Neural cell (in vitro differentiated cells): ENCODE data around the gene PCYT2. TPM values are rescaled to one million over a fixed set of nuclear protein-coding genes. Genes with fewer than 3 reads are reported as not detected.

Experiments
- H2AFZ ChIP-seq: fragments of 200-600, 300-800 bp; sonication (generic), shearing (Covaris generic); 2 replicates; pipeline ENCODE4 v1.6.0; 2014; ENCODE audit warnings: low read depth, mild to moderate bottlenecking, antibody characterized with exemption, low read length, moderate library complexity
- H3F3A ChIP-seq: fragments of 200-600 bp; shearing (Covaris generic); 2 replicates; pipeline ENCODE4 v1.6.1; 2016; ENCODE audit warnings: mild to moderate bottlenecking, moderate library complexity, mixed read lengths, antibody characterized with exemption, low read length; ENCODE audit not compliant: insufficient read depth, poor library complexity, severe bottlenecking
- H3K27ac ChIP-seq: fragments of 200-600, 300-800 bp; sonication (generic), shearing (Covaris generic); 2 replicates; pipeline ENCODE4 v1.5.1; 2014; ENCODE audit warnings: mild to moderate bottlenecking, low read length, moderate library complexity
- H3K27me3 ChIP-seq: fragments of 300-800, 200-600 bp; sonication (generic), shearing (Covaris generic); 2 replicates; pipeline ENCODE4 v1.6.0; 2014; ENCODE audit warnings: mild to moderate bottlenecking, low read depth, low read length, moderate library complexity; ENCODE audit not compliant: insufficient read depth
- H3K36me3 ChIP-seq: fragments of 300-800, 200-600 bp; sonication (generic), shearing (Covaris generic); 2 replicates; pipeline ENCODE4 v1.5.1; 2014; ENCODE audit warnings: mild to moderate bottlenecking, antibody characterized with exemption, low read length, moderate library complexity; ENCODE audit not compliant: insufficient read depth
- H3K4me2 ChIP-seq: fragments of 300-800, 200-600 bp; sonication (generic), shearing (Covaris generic); 2 replicates; pipeline ENCODE4 v1.6.0; 2014; ENCODE audit warnings: mild to moderate bottlenecking, low read length
- H3K4me3 ChIP-seq: fragments of 300-800, 200-600 bp; sonication (generic), shearing (Covaris generic); 2 replicates; pipeline ENCODE4 v1.5.1; 2014; ENCODE audit warnings: mild to moderate bottlenecking, low read length, moderate library complexity
- H3K79me2 ChIP-seq: fragments of 200-600 bp; shearing (Covaris generic); replicated peaks from 2 replicates; pipeline ENCODE4 v1.6.0; 2014; ENCODE audit warnings: mild to moderate bottlenecking, low read length, moderate library complexity; ENCODE audit not compliant: insufficient read depth
- H3K9ac ChIP-seq: fragments of 300-800, 200-600 bp; sonication (generic), shearing (Covaris generic); 2 replicates; pipeline ENCODE4 v1.6.1; 2016; ENCODE audit warnings: mild to moderate bottlenecking, low read length, mixed read lengths
- H3K9me2 ChIP-seq: fragments of 200-600 bp; shearing (Covaris generic); 2 replicates; pipeline ENCODE4 v1.6.1; 2016; ENCODE audit warnings: mild to moderate bottlenecking, low read length, mixed read lengths; ENCODE audit not compliant: insufficient read depth
- H3K9me3 ChIP-seq: fragments of 200-600, 300-800 bp; sonication (generic), shearing (Covaris generic); 2 replicates; pipeline ENCODE4 v1.6.1; 2016; ENCODE audit warnings: mild to moderate bottlenecking, mixed run types, low read length, moderate library complexity, mixed read lengths
- H4K20me1 ChIP-seq: fragments of 200-600 bp; shearing (Covaris generic); 2 replicates; pipeline ENCODE4 v1.6.1; 2016; ENCODE audit warnings: mild to moderate bottlenecking, mixed run types; ENCODE audit not compliant: insufficient read depth
- EP300 ChIP-seq: fragments of 450-650 bp; conservative IDR thresholded peaks from 2 replicates; pipeline ENCODE4 v1.6.1; 2014; ENCODE audit warnings: antibody characterized with exemption, mild to moderate bottlenecking, moderate library complexity; ENCODE audit not compliant: poor library complexity, severe bottlenecking
- EZH2 ChIP-seq: fragments of 200-600, 300-800 bp; shearing (Covaris generic), sonication (generic); IDR thresholded peaks from 2 replicates; pipeline ENCODE4 v1.6.1; 2014; ENCODE audit warnings: antibody characterized with exemption, low read length, borderline replicate concordance, mild to moderate bottlenecking; ENCODE audit not compliant: insufficient read depth, poor library complexity, severe bottlenecking
- MXI1 ChIP-seq: fragments of 450-650 bp; conservative IDR thresholded peaks from 2 replicates; pipeline ENCODE4 v1.6.1; 2014; ENCODE audit warnings: antibody characterized with exemption, mild to moderate bottlenecking; ENCODE audit not compliant: poor library complexity, severe bottlenecking
- POLR2AphosphoS5 ChIP-seq: IDR thresholded peaks from 2 replicates; pipeline ENCODE4 v1.6.1; 2012
- RAD21 ChIP-seq: fragments of 450-650 bp; conservative IDR thresholded peaks from 2 replicates; pipeline ENCODE4 v1.6.1; 2014; ENCODE audit warnings: antibody characterized with exemption, mild to moderate bottlenecking, moderate library complexity
- SMC3 ChIP-seq: fragments of 450-650 bp; conservative IDR thresholded peaks from 2 replicates; pipeline ENCODE4 v1.6.1; 2014; ENCODE audit warnings: antibody characterized with exemption, mild to moderate bottlenecking, moderate library complexity; ENCODE audit not compliant: poor library complexity
- TAF1 ChIP-seq: IDR thresholded peaks from 2 replicates; pipeline ENCODE4 v1.6.1; 2012; ENCODE audit warnings: low read depth
- polyA plus RNA-seq: library from polyadenylated mRNA; depleted of rRNA; stranded (reverse); fragments of >200 nt; gene quantifications from 2 replicates; pipeline ENCODE4 v1.2.3, GENCODE V29; 2014
- TF ChIP-seq, protein P1 (sequence below): IDR thresholded peaks from 2 replicates; pipeline ENCODE4 v1.6.1; 2012; ENCODE audit warnings: borderline replicate concordance
- TF ChIP-seq, protein P2 (sequence below): fragments of 450-650 bp; IDR thresholded peaks from 2 replicates; pipeline ENCODE4 v1.5.1; 2014; ENCODE audit warnings: antibody characterized with exemption, mild to moderate bottlenecking, moderate library complexity; ENCODE audit not compliant: poor library complexity, severe bottlenecking

PCYT2 gene
- polyA plus RNA-seq, 1 donor from 2014 or later = 35.3 TPM

DNA sequence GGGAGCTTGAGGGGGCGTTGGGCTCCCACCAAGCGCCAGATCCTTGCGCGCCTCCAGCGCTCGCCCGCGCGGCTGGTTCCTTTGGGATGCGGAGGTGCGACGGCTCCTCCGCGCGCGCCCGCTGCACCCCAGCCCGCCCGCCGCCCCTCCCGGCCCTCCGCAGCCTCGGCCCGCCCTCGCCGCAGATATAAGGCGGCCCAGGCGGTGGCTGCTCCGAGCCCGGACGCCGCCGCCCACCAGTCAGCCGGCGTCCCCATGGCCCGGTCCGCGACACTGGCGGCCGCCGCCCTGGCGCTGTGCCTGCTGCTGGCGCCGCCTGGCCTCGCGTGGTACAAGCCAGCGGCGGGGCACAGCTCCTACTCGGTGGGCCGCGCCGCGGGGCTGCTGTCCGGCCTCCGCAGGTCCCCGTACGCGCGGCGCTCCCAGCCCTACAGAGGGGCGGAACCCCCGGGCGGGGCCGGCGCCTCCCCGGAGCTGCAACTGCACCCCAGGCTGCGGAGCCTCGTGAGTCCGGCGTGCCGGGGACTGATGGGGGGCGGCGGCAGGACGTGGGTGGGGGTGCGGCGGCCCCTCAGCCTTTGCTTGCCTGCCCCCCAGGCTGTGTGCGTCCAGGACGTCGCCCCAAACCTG is 9.1 kb downstream of the PCYT2 start, which contains the start of gene NPB:
Gene NPB, plus strand, starts transcription at position 216 of the 630 bp plus-strand sequence. Its CDS starts 40 bp downstream, at position 256.
- Histone ChIP-seq H4K20me1 (no peaks in the 10 kb centered on the region), H3K27me3 (peaks cover 19% of the 10 kb centered on the region), H3K9me2 (no peaks in the 10 kb centered on the region), H3K4me2 (no peak within 1 kb of the TSS), H3K4me3 (peak within 1 kb of the TSS; percentile 18), H3K27ac (no peak within 1 kb of the TSS), H3K36me3 (no peaks in the 10 kb centered on the region), H3K9ac (no peak within 1 kb of the TSS), H2AFZ (no peak within 1 kb of the TSS), H3F3A (no peaks in the 10 kb centered on the region), H3K79me2 (no peaks in the 10 kb centered on the region), H3K9me3 (no peaks in the 10 kb centered on the region)
- TF ChIP-seq EZH2 (no peak), RAD21 (no peak), TAF1 (no peak), SMC3 (no peak), MXI1 (no peak), POLR2AphosphoS5 (no peak), EP300 (no peak)
- TF ChIP-seq, protein P1, sequence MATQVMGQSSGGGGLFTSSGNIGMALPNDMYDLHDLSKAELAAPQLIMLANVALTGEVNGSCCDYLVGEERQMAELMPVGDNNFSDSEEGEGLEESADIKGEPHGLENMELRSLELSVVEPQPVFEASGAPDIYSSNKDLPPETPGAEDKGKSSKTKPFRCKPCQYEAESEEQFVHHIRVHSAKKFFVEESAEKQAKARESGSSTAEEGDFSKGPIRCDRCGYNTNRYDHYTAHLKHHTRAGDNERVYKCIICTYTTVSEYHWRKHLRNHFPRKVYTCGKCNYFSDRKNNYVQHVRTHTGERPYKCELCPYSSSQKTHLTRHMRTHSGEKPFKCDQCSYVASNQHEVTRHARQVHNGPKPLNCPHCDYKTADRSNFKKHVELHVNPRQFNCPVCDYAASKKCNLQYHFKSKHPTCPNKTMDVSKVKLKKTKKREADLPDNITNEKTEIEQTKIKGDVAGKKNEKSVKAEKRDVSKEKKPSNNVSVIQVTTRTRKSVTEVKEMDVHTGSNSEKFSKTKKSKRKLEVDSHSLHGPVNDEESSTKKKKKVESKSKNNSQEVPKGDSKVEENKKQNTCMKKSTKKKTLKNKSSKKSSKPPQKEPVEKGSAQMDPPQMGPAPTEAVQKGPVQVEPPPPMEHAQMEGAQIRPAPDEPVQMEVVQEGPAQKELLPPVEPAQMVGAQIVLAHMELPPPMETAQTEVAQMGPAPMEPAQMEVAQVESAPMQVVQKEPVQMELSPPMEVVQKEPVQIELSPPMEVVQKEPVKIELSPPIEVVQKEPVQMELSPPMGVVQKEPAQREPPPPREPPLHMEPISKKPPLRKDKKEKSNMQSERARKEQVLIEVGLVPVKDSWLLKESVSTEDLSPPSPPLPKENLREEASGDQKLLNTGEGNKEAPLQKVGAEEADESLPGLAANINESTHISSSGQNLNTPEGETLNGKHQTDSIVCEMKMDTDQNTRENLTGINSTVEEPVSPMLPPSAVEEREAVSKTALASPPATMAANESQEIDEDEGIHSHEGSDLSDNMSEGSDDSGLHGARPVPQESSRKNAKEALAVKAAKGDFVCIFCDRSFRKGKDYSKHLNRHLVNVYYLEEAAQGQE = no peak
- TF ChIP-seq, protein P2, sequence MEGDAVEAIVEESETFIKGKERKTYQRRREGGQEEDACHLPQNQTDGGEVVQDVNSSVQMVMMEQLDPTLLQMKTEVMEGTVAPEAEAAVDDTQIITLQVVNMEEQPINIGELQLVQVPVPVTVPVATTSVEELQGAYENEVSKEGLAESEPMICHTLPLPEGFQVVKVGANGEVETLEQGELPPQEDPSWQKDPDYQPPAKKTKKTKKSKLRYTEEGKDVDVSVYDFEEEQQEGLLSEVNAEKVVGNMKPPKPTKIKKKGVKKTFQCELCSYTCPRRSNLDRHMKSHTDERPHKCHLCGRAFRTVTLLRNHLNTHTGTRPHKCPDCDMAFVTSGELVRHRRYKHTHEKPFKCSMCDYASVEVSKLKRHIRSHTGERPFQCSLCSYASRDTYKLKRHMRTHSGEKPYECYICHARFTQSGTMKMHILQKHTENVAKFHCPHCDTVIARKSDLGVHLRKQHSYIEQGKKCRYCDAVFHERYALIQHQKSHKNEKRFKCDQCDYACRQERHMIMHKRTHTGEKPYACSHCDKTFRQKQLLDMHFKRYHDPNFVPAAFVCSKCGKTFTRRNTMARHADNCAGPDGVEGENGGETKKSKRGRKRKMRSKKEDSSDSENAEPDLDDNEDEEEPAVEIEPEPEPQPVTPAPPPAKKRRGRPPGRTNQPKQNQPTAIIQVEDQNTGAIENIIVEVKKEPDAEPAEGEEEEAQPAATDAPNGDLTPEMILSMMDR = no peak

DNA sequence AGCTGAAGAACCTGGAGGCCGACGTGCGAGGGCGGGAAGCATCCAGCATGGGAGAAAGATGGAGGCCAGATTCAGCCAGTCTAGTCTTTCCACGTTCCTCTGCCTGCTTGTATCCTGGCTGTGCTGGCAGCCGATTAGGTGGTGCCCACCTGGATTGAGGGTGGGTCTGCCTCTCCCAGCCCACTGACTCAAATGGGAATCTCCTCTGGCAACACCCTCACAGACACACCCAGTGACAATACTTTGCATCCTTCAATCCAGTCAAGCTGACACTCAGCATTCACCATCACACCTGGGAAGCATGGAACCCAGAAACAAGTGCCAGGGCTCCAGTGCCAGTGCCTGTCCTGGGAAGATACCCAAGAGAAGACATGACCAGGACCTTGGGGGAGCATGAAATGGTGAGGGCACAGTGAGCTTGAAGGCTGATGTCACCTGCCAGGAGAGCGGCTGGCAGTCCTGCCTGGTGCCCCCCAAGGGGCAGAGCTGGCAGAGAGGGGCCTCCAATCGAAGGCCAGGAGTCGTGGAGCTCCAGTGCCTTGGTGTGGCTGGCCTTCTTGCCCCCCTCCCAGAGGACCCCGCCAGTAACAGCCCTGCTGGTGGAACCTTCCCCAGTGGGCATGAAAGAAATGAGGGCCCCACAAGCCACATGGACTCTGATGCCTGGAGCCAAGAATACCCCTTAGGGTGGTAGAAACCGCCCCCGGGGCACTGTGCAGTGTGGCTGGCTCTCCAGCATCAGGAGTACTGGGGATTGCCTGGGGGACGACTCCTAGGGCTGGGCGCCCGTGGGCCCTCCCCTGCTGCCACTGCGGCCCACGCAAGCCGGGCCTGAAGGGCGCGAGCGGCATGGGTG is 9.8 kb downstream of the PCYT2 start:
- Histone ChIP-seq H3K4me3 (peak overlapping the region; percentile 18), H4K20me1 (no peaks in the 10 kb centered on the region), H3K9ac (no peak overlapping the region), H3K27me3 (peaks cover 19% of the 10 kb centered on the region), H3K9me3 (no peaks in the 10 kb centered on the region), H3K36me3 (no peaks in the 10 kb centered on the region), H3K9me2 (no peaks in the 10 kb centered on the region), H2AFZ (no peak overlapping the region), H3K4me2 (no peak overlapping the region), H3K79me2 (no peaks in the 10 kb centered on the region), H3F3A (no peaks in the 10 kb centered on the region), H3K27ac (no peak overlapping the region)
- TF ChIP-seq MXI1 = no peak
- TF ChIP-seq EP300 = no peak
- TF ChIP-seq POLR2AphosphoS5 = no peak
- no peak for TF ChIP-seq EZH2
- no peak for TF ChIP-seq TAF1
- TF ChIP-seq, protein P1 = no peak
- TF ChIP-seq SMC3 = no peak
- TF ChIP-seq, protein P2 = no peak
- TF ChIP-seq RAD21 = no peak
